ENCODE measurements around the gene S100Z. TPM values are rescaled to one million over a fixed set of nuclear protein-coding genes. Genes with fewer than 3 reads are reported as not detected.
"Not testable (repeated sequence)": the region's sequence is repeated elsewhere in the genome, so short reads cannot be mapped to it uniquely, and the experiment has no call there.

The S100Z gene
- total RNA-seq, 4 donors from 2014 or later: 0.53 TPM; not detected in 3

- peaks cover 4 to 43% (median 10%) of the 10 kb centered on the region in 3 donors for H3K4me1 ChIP-seq
- peak overlapping the region in 3 of 4 donors; percentile 42 to 63 (median 49) for H3K27ac ChIP-seq
- no peaks in the 10 kb centered on the region for H3K36me3 ChIP-seq
- intact Hi-C loops (cut with DNase I): no loop called here
- DNase-seq: no peak
- H3K4me3 ChIP-seq: peak overlapping the region in 1 of 4 donors; percentile 4
- WGBS, 2 donors: 52 to 69% methylated on average over 3 to 5 of the region's 5 CpGs
- no peaks in the 10 kb centered on the region for H3K27me3 ChIP-seq
- TF ChIP-seq, protein P1, sequence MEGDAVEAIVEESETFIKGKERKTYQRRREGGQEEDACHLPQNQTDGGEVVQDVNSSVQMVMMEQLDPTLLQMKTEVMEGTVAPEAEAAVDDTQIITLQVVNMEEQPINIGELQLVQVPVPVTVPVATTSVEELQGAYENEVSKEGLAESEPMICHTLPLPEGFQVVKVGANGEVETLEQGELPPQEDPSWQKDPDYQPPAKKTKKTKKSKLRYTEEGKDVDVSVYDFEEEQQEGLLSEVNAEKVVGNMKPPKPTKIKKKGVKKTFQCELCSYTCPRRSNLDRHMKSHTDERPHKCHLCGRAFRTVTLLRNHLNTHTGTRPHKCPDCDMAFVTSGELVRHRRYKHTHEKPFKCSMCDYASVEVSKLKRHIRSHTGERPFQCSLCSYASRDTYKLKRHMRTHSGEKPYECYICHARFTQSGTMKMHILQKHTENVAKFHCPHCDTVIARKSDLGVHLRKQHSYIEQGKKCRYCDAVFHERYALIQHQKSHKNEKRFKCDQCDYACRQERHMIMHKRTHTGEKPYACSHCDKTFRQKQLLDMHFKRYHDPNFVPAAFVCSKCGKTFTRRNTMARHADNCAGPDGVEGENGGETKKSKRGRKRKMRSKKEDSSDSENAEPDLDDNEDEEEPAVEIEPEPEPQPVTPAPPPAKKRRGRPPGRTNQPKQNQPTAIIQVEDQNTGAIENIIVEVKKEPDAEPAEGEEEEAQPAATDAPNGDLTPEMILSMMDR (IDR thresholded peaks at IDR 0.05): no peak
- no peak for TF ChIP-seq POLR2A (IDR thresholded peaks at IDR 0.05)
- H3K9me3 ChIP-seq: no peaks in the 10 kb centered on the region
Observed at GRCh38 chr5:76811214-76811613, 38.6 kb upstream of the S100Z start.

- intact Hi-C loops (cut with DNase I); H3K27ac ChIP-seq; H3K4me3 ChIP-seq; DNase-seq; H3K27me3 ChIP-seq; H3K9me3 ChIP-seq; H3K36me3 ChIP-seq: not testable (repeated sequence)
- H3K4me1 ChIP-seq: peaks cover 4 to 35% (median 10%) of the 10 kb centered on the region in 3 donors
- no CpG with 5 or more reads among the region's 32 CpGs for WGBS, 2 donors
Observed at GRCh38 chr5:76812209-76812608, 37.6 kb upstream of the S100Z start.

GRCh38 chr5:76813982-76814562 lies 35.7 kb upstream of the S100Z start:
- peaks cover 2 to 27% (median 4%) of the 10 kb centered on the region in 3 donors for H3K4me1 ChIP-seq
- no peak for TF ChIP-seq POLR2A (IDR thresholded peaks at IDR 0.05)
- TF ChIP-seq, protein P1 (IDR thresholded peaks at IDR 0.05): no peak
- intact Hi-C loops (cut with DNase I): no loop called here
- H3K27ac ChIP-seq: no peak overlapping the region
- WGBS, 2 donors: 78 to 80% methylated on average over 4 of the region's 4 CpGs
- no peak overlapping the region for H3K4me3 ChIP-seq
- no peak for DNase-seq
- no peaks in the 10 kb centered on the region for H3K9me3 ChIP-seq
- H3K27me3 ChIP-seq: peaks cover 0 to 23% (median 0%) of the 10 kb centered on the region in 4 donors
- no peaks in the 10 kb centered on the region for H3K36me3 ChIP-seq

DNA sequence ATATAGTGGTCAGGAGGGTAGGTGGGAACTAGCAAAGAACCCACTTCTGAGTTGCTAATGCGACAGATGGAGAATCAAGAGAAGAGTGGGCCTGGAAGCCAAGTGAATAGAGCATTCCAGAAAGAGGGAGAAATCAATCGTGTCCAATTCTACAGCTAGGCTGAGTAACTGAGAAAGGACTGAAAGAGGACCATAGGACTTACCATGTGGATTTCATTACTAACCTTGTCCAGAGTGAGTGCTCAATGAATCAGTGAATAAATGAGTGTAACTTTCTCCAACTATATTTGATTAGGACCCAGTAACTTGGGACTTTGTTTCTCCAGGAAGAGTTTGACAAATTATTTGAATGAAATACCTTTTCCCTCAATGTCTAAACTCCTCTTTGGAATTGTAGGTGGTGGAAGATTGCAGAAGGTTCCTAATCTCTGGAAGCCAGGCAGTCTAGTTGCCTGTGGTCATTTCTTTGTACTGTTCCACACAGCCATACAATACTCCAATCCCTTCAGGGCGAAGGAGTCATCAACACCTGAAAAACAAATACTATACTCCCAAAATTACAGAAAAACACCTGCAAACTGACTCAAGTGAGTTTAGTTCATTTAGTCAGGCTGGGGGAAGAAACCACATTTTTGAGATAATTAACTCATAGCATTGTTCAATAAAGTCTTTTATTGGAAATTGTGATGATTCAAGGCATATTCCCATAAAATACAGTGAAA lies 33.5 kb upstream of the S100Z start:
- no peak for TF ChIP-seq POLR2A (IDR thresholded peaks at IDR 0.05)
- TF ChIP-seq, protein P1 (IDR thresholded peaks at IDR 0.05): no peak
- Histone ChIP-seq H3K27ac (no peak overlapping the region), H3K9me3 (no peaks in the 10 kb centered on the region), H3K4me1 (peaks cover 0 to 32% (median 11%) of the 10 kb centered on the region in 3 donors), H3K4me3 (no peak overlapping the region), H3K27me3 (peaks cover 0 to 43% (median 0%) of the 10 kb centered on the region in 4 donors), H3K36me3 (no peaks in the 10 kb centered on the region)
- intact Hi-C loops (cut with DNase I): no loop called here
- WGBS, 2 donors: 72 to 95% methylated on average over 3 of the region's 3 CpGs
- no peak for DNase-seq

- WGBS, 2 donors: 2 to 6% methylated on average over 7 to 10 of the region's 72 CpGs
- no peak for DNase-seq
Observed at GRCh38 chr5:76818844-76819831, 30.7 kb upstream of the S100Z start, which contains the start of gene F2RL1. F2RL1 (plus strand) TSS chr5:76819030; CDS start chr5:76819183, 153 bp downstream.

More at GRCh38 chr5:76818844-76819831, 30.7 kb upstream of the S100Z start, which contains the start of gene F2RL1:
- peaks cover 0 to 36% (median 11%) of the 10 kb centered on the region in 3 donors for H3K4me1 ChIP-seq
- peaks cover 0 to 43% (median 0%) of the 10 kb centered on the region in 4 donors for H3K27me3 ChIP-seq
- H3K36me3 ChIP-seq: no peaks in the 10 kb centered on the region
- peak within 1 kb of the TSS; percentile 25 to 81 (median 78) for H3K27ac ChIP-seq
- H3K4me3 ChIP-seq: peak within 1 kb of the TSS; percentile 46 to 72 (median 66)
- no peaks in the 10 kb centered on the region for H3K9me3 ChIP-seq
- intact Hi-C loops (cut with DNase I): no loop called here
- TF ChIP-seq POLR2A (IDR thresholded peaks at IDR 0.05): peak in 2 of 4 donors; percentile 68 to 78
- TF ChIP-seq, protein P1 (IDR thresholded peaks at IDR 0.05): no peak
